DMS 273 treated with DMSO at 0.1 percent for 48 hours (cell line): ENCODE measurements around the gene C16orf87.

Source experiments
- DNase-seq: peaks from one replicate; lab custom pipeline; 2025; lab: John Stamatoyannopoulos, UW

Gene C16orf87

DNA sequence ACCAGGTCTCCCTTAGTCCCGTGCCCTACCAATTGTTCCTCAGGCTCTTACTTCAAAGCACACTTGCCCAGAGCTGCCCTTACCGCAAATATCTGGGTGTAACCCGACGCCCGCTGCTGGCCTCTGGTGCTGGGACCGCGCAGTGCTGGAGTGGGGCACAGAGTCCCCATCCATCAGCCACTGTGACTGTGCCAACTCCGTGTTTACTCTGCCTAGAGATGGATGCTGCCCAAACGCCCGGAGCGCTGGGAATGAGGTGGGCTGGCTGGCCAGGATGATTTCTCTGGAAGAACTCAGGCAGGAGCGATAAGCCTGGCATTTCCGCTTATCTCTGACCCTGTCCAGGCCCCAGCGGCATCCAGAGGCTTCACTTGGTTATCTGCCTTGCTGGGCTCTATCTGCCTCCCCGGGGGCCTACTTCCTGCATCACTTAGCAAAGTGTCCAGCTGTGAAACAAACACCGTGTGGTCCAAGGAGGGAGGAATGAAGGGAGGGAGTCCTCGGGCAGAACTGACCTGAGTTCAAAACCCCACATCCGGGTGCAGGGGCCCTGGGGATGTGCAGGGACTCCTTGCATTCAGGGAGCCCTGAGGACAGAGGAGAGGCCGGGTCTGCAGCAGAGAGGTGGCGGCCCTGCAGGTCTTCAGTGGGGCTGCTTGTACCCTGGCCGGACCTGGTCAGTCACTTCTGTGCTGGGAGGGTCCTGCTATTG, 73.5 kb downstream of the C16orf87 start:
- DNase-seq = no peak

DNA sequence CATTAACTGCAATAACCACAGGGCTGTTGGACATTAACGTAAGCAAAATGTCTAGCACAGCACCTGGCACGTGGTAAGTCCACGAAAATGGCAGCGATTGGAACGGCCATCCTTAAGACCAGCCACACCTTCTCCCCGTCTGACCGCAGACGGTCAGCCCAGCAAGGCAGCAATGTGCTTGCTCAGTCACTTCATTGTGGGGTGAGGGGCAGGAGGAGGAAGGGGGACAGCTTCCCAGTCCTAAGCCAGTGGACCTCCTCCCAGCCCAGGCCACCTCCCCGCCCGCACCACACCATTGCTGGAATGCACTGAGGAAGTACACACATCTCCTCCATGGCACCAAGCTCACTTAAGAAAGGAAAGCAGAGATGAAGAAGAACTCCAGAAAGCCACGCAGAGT, 74.2 kb downstream of the C16orf87 start:
- DNase-seq = no peak

- DNase-seq = no peak
These were observed 78.0 kb downstream of the C16orf87 start for GRCh38 chr16:46753015-46753414.

DNA sequence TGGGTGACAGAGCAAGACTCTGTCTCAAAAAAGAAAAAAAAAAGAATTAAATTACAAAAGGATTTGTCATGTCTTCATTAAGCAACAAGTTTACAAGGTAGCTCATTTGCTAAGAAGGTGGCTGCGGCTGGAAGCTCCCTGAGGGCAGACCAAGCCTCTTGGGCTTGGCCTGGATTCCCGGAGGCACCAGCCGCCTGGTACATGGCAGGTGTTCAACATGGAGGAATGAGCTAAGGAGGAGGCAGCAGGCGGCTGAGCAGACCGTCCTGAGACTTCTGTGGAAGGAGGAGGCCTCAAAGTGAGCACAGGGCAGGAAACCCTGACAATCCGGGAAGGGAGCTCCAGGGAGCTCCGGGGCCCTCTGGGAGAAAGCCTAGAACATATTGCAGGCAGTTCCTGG, 79.6 kb downstream of the C16orf87 start:
- DNase-seq = no peak

- DNase-seq = no peak
These were observed 81.9 kb downstream of the C16orf87 start for GRCh38 chr16:46748775-46749705.

DNA sequence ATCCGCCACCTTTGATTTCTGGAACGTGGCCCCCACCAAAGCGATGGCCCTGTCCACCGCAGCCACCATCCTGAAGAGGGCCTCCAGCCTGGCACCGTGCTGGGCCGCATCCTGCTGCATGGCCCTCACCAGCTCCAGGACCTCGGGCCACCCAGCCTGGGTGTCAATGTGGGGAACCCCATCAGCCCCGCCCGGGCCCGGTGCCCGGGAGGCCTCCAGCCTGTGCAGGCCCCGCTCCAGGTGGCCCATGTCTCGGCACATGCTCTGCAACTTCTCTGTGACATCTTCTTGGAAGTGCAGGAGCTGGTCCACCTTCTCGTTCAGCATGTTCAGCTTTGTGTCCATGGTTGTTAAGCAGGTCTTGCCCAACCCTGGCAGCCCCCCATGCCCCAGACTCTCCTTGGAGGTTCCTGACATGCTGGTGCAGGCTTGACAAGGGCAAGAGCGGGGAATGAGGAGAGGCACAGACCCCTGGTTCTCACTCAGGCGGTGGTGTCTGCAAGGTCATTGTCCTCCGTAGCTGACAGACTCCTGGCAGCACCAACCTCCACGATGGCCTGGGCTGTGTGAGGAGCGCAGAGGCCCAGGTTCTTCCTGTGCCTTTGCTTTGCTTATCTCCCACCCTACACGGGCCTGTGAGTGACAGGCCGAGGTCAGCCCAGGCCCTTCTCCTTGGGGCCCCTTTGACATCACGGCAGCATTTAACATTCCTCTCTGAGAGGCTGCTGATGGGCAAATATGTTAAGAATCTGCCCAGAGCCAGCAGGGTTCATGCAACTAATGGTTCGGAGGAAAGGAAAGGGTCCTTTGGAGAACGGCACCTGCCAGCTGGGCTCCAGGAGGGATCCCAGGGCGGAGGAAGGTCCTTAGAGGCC, 83.0 kb downstream of the C16orf87 start, which contains the start of gene MYLK3:
TSS of gene MYLK3 (minus strand) at position 568 of the 875 bp plus-strand sequence. CDS start at position 417, 151 bp downstream.
- no peak for DNase-seq

DNA sequence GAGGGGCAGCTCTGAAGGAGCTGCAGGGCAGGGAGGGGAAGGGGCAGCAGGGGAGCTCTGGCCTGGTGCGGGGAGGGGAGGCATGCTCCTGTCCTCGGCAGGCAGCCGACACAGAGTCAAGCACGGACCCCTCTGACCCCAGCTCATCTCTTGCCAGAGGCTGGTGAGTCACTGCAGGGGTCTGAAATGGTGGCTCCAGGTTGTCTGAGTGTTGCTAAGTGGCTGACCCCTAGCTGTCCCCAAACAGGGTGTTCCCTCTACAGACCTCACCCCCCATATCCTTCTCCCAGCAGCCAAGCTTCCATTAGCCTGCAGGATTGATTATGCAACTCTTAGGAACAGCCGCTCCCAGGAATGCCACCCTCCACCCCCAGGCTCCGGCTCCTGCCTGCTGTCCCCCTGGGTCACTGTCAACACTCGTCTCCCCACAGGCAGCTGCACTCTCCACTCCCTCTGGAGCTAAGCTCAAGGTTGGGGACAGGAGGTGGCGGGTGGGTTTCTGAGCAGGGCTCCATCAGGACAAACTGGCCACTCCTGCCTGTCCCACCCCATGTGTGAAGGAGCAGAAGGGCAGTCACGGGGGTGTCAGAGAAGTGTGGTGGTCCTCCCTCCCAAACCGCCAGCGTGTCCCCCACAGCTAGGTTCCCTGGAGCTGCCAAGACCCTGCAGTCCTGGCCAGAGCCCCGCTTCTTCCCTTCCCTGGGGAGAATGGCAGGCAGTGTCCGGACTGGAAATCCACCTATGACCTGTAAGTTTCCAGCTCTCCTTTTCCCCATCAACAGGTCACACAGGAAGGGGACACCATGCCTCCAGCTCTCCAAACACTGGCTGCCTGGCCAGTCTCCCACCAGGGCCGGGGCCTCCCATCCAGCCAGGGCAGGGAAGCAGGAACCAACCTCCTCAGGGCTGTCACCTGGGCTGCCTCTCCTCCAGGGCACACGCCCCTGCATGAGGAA, 83.9 kb downstream of the C16orf87 start:
- DNase-seq = no peak
